SK-N-MC (cell line): ENCODE measurements around the gene OR12D2.

ENCODE experiments used
- EZH2 ChIP-seq: fragments of 200-600 bp; sonication (generic); IDR thresholded peaks from one replicate; pipeline ENCODE4 v1.6.1; 2017; ENCODE audit warnings: antibody characterized with exemption
- FOXP2 ChIP-seq: optimal IDR thresholded peaks from 2 replicates; pipeline ENCODE3; 2011; ENCODE audit warnings: mild to moderate bottlenecking, moderate library complexity; ENCODE audit not compliant: insufficient read depth; ENCODE audit errors: extremely low read length, control extremely low read depth
- POLR2AphosphoS5 ChIP-seq: IDR thresholded peaks from 2 replicates; pipeline ENCODE4 v1.6.1; 2012; ENCODE audit warnings: mild to moderate bottlenecking, low read depth, low read length, borderline replicate concordance

- no peak for TF ChIP-seq POLR2AphosphoS5
- no peak for TF ChIP-seq FOXP2
- TF ChIP-seq EZH2, result no peak
Measured at GRCh38 chr6:29399525-29399924, 4.1 kb downstream of the OR12D2 start.
